ENCODE data around the gene PRPF39. TPM values are rescaled to one million over a fixed set of nuclear protein-coding genes. Genes with fewer than 3 reads are reported as not detected.
A peak's percentile ranks its signal among the peaks of the same experiment; 100 is the strongest.
"Not testable (repeated sequence)": the region's sequence is repeated elsewhere in the genome, so short reads cannot be mapped to it uniquely, and the experiment has no call there.

PRPF39 gene
- total RNA-seq, 6 donors from 2014 or later = 18.8 to 38.1 (median 26.9) TPM

DNA sequence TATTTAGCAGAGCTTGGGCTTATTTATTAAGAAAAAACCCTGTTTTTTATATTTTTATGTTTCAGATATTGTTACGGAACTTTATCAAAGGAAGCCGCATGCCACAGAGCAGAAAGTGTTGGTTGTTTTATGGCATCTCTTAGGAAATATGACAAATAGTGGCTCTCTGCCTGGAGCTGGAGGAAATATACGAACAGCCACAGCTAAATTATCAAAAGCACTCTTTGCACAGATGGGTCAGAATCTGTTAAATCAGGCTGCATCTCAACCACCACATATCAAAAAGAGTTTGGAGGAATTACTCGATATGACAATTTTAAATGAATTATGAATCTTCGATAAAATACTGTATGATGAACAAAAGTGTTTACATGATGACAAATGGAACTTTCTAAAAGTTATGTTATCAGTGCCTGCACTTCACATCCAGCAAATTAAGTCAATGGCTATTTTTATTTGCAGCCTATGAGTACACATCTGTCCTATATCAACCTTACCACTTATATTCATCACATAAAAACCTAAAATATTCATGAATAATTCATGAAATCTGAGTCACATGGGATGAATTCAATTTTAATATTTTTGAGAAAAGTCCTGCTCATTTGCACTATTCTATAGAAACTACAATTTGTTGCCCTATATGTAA lies 10.6 kb upstream of the PRPF39 start:
- no peak for ATAC-seq (ENCODE audit: low FRiP score in 2 of 2)
- no peak for TF ChIP-seq POLR2AphosphoS5 (IDR thresholded peaks at IDR 0.05)
- TF ChIP-seq EP300 (IDR thresholded peaks at IDR 0.05) = no peak
- TF ChIP-seq CTCF (IDR thresholded peaks at IDR 0.05) = no peak
- Histone ChIP-seq H3K9me3 (no peaks in the 10 kb centered on the region), H3K4me1 (no peaks in the 10 kb centered on the region), H3K4me3 (no peak overlapping the region), H3K27me3 (no peaks in the 10 kb centered on the region), H3K36me3 (peaks cover 0 to 27% (median 0%) of the 10 kb centered on the region in 4 donors), H3K27ac (no peak overlapping the region)
- no peak for DNase-seq
- 87 to 96% methylated on average over 5 of the region's 5 CpGs for WGBS, 2 donors

DNA sequence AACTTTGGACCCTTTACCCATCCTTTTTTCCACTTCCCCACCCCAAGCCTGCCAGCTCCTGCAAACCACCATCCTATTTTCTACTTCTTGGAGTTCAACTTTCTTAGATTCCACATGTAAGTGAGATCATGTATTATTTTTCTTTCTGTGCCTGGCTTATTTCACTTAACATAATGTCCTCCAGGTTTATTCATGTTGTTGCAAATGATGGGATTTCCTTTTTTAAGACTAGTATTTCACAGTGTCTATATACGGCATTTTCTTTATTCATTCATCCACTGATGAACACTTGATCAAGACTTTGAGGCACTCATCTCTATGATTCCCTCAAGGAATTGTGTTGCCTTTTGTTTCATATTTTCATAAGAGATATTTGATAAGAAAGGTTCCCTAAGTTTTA lies 5.6 kb upstream of the PRPF39 start:
- TF ChIP-seq POLR2AphosphoS5 (IDR thresholded peaks at IDR 0.05) (no peak), CTCF (IDR thresholded peaks at IDR 0.05) (no peak), POLR2A (IDR thresholded peaks at IDR 0.05) (no peak), EP300 (IDR thresholded peaks at IDR 0.05) (no peak)
- no peak for ATAC-seq (ENCODE audit: low FRiP score in 2 of 2)
- Histone ChIP-seq H3K27me3 (no peaks in the 10 kb centered on the region), H3K4me1 (peaks cover 0 to 3% (median under 1%) of the 10 kb centered on the region in 4 donors), H3K36me3 (peaks cover 0 to 7% (median 0%) of the 10 kb centered on the region in 4 donors), H3K4me3 (no peak overlapping the region), H3K27ac (no peak overlapping the region), H3K9me3 (no peaks in the 10 kb centered on the region)
- no peak for DNase-seq
- WGBS, 2 donors = 97 to 100% methylated on average over 1 of the region's 1 CpG

- not testable (repeated sequence) for H3K27me3 ChIP-seq; H3K4me3 ChIP-seq; H3K27ac ChIP-seq; H3K36me3 ChIP-seq; H3K9me3 ChIP-seq; ATAC-seq (ENCODE audit: low FRiP score in 2 of 2)
- 91 to 98% methylated on average over 18 to 40 of the region's 40 CpGs for WGBS, 2 donors
- peaks cover 4 to 16% (median 10%) of the 10 kb centered on the region in 4 donors for H3K4me1 ChIP-seq
- peak in 1 of 2 donors; percentile 82 for DNase-seq
Measured at GRCh38 chr14:45080416-45080968, 3.4 kb upstream of the PRPF39 start.

DNA sequence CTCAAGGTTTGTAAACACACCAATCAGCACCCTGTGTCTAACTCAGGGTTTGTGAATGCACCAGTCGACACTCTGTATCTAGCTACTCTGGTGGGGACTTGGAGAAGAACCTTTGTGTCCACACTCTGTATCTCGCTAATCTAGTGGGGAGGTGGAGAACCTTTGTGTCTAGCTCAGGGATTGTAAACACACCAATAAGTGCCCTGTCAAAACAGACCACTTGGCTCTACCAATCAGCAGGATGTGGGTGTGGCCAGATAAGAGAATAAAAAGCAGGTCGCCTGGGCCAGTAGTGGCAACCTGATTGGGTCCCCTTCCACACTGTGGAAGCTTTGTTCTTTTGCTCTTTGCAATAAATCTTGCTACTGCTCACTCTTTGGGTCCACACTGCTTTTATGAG lies 2.8 kb upstream of the PRPF39 start:
- not testable (repeated sequence) for H3K9me3 ChIP-seq; DNase-seq; ATAC-seq (ENCODE audit: low FRiP score in 2 of 2); H3K4me3 ChIP-seq; H3K36me3 ChIP-seq; H3K27ac ChIP-seq; H3K27me3 ChIP-seq
- peaks cover 10 to 22% (median 16%) of the 10 kb centered on the region in 4 donors for H3K4me1 ChIP-seq
- WGBS, 2 donors = 92 to 96% methylated on average over 3 of the region's 3 CpGs

DNA sequence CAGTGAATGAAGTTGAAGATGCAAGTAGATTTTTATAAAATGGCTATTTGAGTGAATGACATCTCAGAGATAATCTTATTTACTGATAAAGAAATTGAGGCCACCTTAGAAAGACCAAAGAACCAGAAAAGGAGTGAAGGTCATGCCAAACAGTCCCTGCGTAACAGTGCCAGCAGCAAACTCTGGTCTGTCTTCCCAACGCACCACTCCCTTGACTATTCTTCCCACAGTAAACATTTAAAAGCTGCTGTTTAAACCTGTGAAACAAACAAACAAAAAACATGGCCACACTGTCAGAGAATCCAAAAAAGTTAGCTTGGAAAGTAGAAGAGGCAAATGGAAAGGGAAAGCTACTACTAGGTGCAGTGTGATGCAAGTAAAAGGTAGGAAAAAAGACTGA lies 1.5 kb upstream of the PRPF39 start:
- 82 to 85% methylated on average over 2 of the region's 2 CpGs for WGBS, 2 donors
- H3K27ac ChIP-seq = no peak overlapping the region
- H3K36me3 ChIP-seq = no peaks in the 10 kb centered on the region
- TF ChIP-seq POLR2AphosphoS5 (IDR thresholded peaks at IDR 0.05) = no peak
- DNase-seq (no peak), ATAC-seq (ENCODE audit: low FRiP score in 2 of 2) (no peak)
- H3K9me3 ChIP-seq = no peaks in the 10 kb centered on the region
- H3K4me3 ChIP-seq = no peak overlapping the region
- no peaks in the 10 kb centered on the region for H3K27me3 ChIP-seq
- peaks cover 14 to 28% (median 23%) of the 10 kb centered on the region in 4 donors for H3K4me1 ChIP-seq

DNA sequence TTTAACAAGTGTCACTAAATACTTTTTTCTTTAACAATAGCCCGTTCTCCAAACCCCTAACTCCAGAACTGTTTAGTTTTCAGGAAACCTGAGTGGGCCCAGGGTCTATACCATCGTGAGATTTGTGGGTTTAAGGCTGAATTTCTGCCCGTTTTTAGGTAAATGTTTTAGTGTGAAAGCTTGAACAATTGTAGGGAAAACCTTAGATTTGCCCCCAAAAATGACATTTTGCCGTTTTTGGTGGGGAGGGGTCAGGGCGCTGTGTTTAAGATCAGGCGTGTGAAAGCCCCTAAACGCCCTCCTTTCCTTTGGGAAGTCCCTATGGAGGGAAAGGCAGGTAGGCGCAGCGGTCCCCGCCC lies 320 bp upstream of the PRPF39 start:
- DNase-seq = no peak
- H3K4me3 ChIP-seq = peak overlapping the region; percentile 28 to 83 (median 67)
- peak overlapping the region; percentile 31 to 88 (median 80) for H3K27ac ChIP-seq
- H3K36me3 ChIP-seq = no peaks in the 10 kb centered on the region
- H3K4me1 ChIP-seq = peaks cover 14 to 28% (median 26%) of the 10 kb centered on the region in 4 donors
- TF ChIP-seq POLR2AphosphoS5 (IDR thresholded peaks at IDR 0.05) (no peak), POLR2A (IDR thresholded peaks at IDR 0.05) (no peak), EP300 (IDR thresholded peaks at IDR 0.05) (no peak), CTCF (IDR thresholded peaks at IDR 0.05) (no peak)
- H3K27me3 ChIP-seq = no peaks in the 10 kb centered on the region
- WGBS, 2 donors = 1% methylated on average over 7 of the region's 10 CpGs
- no peaks in the 10 kb centered on the region for H3K9me3 ChIP-seq
- no peak for ATAC-seq (ENCODE audit: low FRiP score in 2 of 2)

Data from upper lobe of left lung (tissue), 6 donors.